ENCODE results near the gene PPA1. TPM values are rescaled to one million over a fixed set of nuclear protein-coding genes. Genes with fewer than 3 reads are reported as not detected.
"Not testable (repeated sequence)": the region's sequence is repeated elsewhere in the genome, so short reads cannot be mapped to it uniquely, and the experiment has no call there.

Gene PPA1
- polyA plus RNA-seq, 3 donors = 98.4 to 117 (median 110) TPM

GRCh38 chr10:70232155-70232858 lies 922 bp downstream of the PPA1 start:
- DNase-seq (ENCODE audit: extremely low read depth in 1 of 11, low read depth in 9 of 11, low spot score in 4 of 11) = peak in 4 of 11 donors; percentile 16 to 48 (median 35)

DNA sequence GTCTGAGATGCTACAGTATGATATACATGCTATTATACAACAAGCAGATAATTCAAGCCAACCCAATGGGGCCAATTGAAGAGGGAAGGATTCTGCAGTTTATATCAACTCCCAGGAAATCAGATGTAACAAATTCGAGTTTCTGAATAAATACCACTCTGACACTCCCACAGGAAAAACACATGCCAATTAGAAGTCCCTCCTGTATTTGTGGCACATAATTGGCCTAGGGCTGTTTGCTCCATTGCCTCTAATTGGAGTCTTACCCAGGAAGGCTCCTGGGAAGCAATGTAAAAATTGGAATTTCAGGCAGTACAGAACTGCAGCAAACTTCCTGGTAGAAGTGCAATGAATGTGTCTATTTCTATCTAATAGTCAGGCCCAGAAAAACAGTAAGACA lies 4.7 kb downstream of the PPA1 start:
- no peak for DNase-seq (ENCODE audit: extremely low read depth in 1 of 11, low read depth in 9 of 11, low spot score in 4 of 11)

DNA sequence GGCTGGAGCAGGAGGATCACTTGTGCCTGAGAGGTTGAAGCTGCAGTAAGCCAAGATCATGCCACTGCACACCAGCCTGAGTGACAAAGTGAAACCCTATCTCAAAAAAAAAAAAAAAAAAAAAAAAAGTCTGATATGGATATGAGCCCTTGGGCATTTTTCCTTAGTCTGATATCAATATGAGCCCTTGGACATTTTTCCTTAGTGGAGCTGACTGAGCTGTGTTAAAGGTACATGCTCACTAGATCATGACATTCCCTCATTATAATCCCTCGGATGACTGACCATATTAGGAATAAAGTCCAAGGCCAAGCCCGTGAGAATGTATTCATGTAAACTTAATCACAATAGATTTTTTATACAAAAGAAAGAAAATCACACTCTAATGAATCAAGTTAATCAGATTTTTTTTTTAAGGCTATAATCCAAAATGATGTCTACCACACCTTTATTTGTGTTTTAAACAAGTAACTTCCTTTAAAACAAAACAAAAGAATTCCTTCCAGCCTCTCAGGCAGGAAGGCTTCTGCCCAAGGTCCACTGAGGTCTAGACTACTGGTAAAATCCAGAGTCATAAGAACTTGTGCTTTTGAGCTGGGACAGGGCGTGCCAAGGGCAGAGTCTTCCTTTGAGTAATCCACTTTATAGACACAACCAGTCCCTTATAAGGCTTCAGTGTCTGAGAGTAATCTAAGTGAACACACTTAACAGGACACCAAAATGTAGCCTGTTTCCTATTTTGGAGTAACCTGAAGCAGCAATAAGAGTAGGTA lies 5.5 kb downstream of the PPA1 start:
- no peak for DNase-seq (ENCODE audit: extremely low read depth in 1 of 11, low read depth in 9 of 11, low spot score in 4 of 11)

GRCh38 chr10:70223728-70224127 lies 9.5 kb downstream of the PPA1 start:
- no peak for DNase-seq (ENCODE audit: extremely low read depth in 1 of 11, low read depth in 9 of 11, low spot score in 4 of 11)

DNA sequence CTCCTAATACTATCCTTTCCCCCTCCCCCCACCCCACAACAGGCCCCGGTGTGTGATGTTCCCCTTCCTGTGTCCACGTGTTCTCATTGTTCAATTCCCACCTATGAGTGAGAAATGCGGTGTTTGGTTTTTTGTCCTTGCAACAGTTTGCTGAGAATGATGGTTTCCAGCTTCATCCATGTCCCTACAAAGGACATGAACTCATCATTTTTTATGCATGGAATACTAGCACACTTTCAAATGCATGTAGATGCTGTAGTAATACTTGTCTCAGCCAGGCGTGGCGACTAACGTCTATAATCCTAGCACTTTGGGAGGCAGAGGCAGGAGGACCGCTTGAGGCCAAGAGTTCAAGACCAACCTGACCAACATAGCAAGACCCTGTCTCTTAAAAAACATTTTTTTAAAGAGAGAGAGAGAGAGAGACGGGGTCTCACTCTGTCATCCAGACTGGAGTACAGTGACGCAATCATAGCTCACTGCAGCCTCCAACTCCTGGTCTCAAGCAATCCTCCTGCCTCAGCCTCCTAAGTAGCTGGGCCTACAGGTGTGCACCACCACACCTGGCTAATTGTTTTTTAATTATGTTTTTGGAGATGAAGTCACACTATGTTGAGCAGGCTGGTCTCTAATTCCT lies 10.3 kb downstream of the PPA1 start:
- not testable (repeated sequence) for DNase-seq (ENCODE audit: extremely low read depth in 1 of 11, low read depth in 9 of 11, low spot score in 4 of 11)

- no peak for DNase-seq (ENCODE audit: extremely low read depth in 1 of 11, low read depth in 9 of 11, low spot score in 4 of 11)
These were observed 10.9 kb downstream of the PPA1 start for GRCh38 chr10:70222340-70222794.

GRCh38 chr10:70221030-70221429 lies 12.2 kb downstream of the PPA1 start:
- DNase-seq (ENCODE audit: extremely low read depth in 1 of 11, low read depth in 9 of 11, low spot score in 4 of 11) = no peak

DNA sequence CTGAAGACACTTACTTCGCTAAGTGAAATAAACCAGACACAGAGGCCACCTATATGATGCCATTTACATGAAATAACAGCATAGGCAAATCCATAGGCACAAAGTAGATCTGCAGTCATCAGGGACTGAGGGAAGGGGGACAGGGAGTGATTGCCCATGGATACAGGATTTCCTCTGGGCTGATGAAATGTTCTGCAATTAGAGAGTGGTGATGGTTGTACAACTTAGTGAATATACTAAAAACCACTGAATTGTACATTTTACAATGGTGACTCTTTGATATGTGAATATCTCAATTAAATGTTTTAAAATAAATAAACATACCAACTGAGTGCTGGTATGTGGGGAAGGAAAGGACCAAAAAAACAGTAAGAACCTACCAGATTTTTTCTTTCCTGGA lies 20.4 kb downstream of the PPA1 start:
- DNase-seq (ENCODE audit: extremely low read depth in 1 of 11, low read depth in 9 of 11, low spot score in 4 of 11) = no peak

DNA sequence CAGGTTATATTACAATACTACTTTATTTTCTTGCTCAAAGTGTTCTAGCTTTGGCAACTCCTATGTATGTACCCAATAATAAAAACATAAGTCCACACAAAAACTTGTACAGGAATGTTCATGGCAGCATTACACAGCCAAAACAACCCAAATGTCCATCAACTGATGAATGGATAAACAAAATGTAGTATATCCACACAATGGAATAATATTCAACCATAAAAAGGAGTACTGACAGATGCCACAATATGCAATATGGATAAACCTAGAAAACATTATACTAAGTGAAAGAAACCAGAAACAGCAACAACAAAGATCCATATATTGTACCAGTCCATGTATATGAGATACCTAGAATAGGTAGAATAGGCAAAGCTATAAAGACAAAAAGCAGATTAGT lies 21.0 kb downstream of the PPA1 start:
- DNase-seq (ENCODE audit: extremely low read depth in 1 of 11, low read depth in 9 of 11, low spot score in 4 of 11) = no peak

DNA sequence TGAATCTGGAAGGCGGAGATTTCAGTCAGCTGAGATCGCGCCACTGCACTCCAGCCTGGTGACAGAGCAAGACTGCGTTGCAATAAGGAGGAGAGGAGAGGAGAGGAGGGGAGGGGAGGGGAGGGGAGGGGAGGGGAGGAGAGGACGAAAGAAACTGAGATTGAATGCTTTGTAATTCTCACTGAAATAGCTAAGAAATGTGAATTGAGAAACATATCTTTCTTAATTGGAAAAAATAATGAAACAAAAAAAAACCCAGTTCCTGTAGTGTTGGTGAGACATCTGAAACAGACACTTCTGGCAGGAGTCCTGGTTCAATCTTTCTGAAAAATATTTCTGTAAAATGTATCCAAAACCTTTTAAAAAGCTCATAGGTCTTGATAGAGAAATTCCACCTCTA lies 26.5 kb downstream of the PPA1 start:
- DNase-seq (ENCODE audit: extremely low read depth in 1 of 11, low read depth in 9 of 11, low spot score in 4 of 11) = no peak

DNA sequence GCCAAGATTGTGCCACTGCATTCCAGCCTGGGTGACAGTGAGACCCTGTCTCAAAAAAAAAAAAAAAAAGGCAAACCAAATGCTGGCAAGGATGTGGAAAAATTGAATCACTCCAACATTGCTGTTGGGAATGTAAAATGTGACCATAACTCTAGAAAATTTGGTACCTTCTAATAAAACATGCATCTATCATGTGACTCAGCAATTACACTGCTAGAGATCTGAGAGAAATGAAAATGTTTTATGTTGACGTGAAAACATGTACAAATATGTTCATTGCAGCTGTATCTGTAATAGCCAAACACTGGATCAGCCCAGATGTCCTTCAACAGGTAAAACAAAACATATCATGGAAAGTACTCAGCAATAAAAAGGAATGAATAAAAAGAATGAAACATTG lies 32.1 kb downstream of the PPA1 start:
- no peak for DNase-seq (ENCODE audit: extremely low read depth in 1 of 11, low read depth in 9 of 11, low spot score in 4 of 11)

DNA sequence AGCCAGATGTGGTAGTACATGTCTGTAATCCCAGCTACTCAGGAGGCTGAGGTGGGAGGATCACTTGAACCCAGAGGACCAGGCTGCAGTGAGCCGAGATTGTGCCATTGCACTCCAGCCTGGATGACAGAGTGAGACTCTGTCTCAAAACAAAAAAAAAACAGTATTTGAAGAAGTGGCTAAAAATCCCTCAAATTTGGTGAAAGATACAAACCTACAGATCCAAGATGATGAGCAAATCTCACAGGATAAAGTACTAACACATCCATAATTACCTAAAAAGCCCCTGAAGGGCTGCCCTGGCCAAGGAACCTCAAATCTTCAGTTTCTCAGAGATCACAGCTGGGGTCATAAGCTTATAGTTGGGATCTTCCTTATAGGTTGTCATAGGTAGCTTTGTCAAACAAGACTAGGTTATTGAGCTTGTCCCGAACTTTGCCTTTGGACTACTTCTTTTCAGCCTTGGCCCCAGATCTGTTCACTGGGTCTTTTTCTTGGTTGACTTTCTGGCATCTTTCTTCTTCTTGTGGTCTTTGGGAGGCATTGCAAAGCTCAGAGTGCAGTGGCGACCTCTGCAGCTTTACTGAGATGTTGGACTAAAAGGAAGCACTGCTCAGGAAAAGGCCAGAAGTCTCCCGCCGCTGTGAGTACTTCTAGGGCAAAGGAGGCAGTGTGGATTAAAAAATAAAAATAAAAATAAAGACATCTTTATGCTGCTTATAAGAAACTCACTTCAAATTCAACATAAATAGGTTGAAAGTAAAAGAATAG lies 34.3 kb downstream of the PPA1 start:
- DNase-seq (ENCODE audit: extremely low read depth in 1 of 11, low read depth in 9 of 11, low spot score in 4 of 11) = no peak

- DNase-seq (ENCODE audit: extremely low read depth in 1 of 11, low read depth in 9 of 11, low spot score in 4 of 11) = no peak
These were observed 35.8 kb downstream of the PPA1 start for GRCh38 chr10:70197235-70197945.

GRCh38 chr10:70193391-70193844 lies 39.8 kb downstream of the PPA1 start:
- no peak for DNase-seq (ENCODE audit: extremely low read depth in 1 of 11, low read depth in 9 of 11, low spot score in 4 of 11)

GRCh38 chr10:70192326-70192968 lies 40.8 kb downstream of the PPA1 start:
- DNase-seq (ENCODE audit: extremely low read depth in 1 of 11, low read depth in 9 of 11, low spot score in 4 of 11) = no peak

GRCh38 chr10:70191972-70192305 lies 41.3 kb downstream of the PPA1 start:
- no peak for DNase-seq (ENCODE audit: extremely low read depth in 1 of 11, low read depth in 9 of 11, low spot score in 4 of 11)

- no peak for DNase-seq (ENCODE audit: extremely low read depth in 1 of 11, low read depth in 9 of 11, low spot score in 4 of 11)
These were observed 41.9 kb downstream of the PPA1 start for GRCh38 chr10:70191161-70191971.

DNA sequence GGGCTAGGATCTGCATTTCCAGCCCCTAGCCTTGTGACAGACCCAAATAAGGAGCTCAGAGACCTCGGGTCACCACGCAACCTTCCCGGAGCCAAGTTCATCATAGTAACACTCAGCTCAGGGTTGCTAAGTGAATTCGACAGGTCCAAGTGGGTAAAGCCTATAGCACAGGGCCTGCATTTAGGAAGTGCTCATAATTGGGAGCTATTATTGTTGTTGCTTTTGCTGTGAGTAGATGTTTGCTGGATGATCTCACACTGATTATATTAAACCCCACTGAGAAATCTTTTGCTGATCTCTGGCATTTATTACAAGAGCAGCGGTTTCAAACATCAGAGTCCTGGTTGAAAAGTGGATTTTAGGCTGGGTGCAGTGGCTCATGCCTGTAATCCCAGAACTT lies 42.6 kb downstream of the PPA1 start:
- no peak for DNase-seq (ENCODE audit: extremely low read depth in 1 of 11, low read depth in 9 of 11, low spot score in 4 of 11)
